ENCODE results near the gene CREB5. TPM values are rescaled to one million over a fixed set of nuclear protein-coding genes. Genes with fewer than 3 reads are reported as not detected.
"Not testable (repeated sequence)": the region's sequence is repeated elsewhere in the genome, so short reads cannot be mapped to it uniquely, and the experiment has no call there.

CREB5 gene
- total RNA-seq, 4 donors from 2014 or later, result 0.90 to 10.1 (median 4.9) TPM

DNA sequence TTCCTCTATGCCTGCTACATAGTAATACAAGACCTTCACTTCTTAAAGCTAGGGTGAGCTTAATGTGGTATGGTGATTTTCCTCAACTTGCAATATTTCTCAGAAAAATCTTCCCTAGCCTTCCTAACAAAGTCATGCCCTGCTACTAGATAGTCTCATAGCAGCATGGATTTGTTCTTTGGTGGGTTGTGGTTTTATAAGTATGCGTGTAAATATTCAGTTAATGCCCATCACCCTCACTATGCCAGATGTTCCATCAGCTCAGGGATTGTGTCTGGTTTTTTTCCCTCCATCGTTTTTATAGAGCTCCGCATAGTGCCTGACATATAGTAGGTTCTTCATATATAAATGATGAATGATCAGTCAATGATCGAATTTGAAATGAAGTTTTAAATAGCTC is 182.8 kb downstream of the CREB5 start:
- no peak for ATAC-seq
- in situ Hi-C loops (cut with MboI; ENCODE audit: low sequenced_read_pairs in 4 of 4), result no loop called here
- no peak overlapping the region for H3K4me3 ChIP-seq
- H3K4me1 ChIP-seq, result no peaks in the 10 kb centered on the region
- H3K36me3 ChIP-seq, result no peaks in the 10 kb centered on the region
- TF ChIP-seq, protein P1, sequence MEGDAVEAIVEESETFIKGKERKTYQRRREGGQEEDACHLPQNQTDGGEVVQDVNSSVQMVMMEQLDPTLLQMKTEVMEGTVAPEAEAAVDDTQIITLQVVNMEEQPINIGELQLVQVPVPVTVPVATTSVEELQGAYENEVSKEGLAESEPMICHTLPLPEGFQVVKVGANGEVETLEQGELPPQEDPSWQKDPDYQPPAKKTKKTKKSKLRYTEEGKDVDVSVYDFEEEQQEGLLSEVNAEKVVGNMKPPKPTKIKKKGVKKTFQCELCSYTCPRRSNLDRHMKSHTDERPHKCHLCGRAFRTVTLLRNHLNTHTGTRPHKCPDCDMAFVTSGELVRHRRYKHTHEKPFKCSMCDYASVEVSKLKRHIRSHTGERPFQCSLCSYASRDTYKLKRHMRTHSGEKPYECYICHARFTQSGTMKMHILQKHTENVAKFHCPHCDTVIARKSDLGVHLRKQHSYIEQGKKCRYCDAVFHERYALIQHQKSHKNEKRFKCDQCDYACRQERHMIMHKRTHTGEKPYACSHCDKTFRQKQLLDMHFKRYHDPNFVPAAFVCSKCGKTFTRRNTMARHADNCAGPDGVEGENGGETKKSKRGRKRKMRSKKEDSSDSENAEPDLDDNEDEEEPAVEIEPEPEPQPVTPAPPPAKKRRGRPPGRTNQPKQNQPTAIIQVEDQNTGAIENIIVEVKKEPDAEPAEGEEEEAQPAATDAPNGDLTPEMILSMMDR (IDR thresholded peaks at IDR 0.05 in 4 of 5, conservative IDR thresholded peaks at IDR 0.05 in 1 of 5), result no peak
- no peak for TF ChIP-seq POLR2A (IDR thresholded peaks at IDR 0.05)
- no peak for DNase-seq
- H3K9me3 ChIP-seq, result no peaks in the 10 kb centered on the region
- intact Hi-C loops (cut with DNase I; ENCODE audit: low total_unique reads), result no loop called here
- H3K27ac ChIP-seq, result no peak overlapping the region
- H3K27me3 ChIP-seq, result no peaks in the 10 kb centered on the region

DNA sequence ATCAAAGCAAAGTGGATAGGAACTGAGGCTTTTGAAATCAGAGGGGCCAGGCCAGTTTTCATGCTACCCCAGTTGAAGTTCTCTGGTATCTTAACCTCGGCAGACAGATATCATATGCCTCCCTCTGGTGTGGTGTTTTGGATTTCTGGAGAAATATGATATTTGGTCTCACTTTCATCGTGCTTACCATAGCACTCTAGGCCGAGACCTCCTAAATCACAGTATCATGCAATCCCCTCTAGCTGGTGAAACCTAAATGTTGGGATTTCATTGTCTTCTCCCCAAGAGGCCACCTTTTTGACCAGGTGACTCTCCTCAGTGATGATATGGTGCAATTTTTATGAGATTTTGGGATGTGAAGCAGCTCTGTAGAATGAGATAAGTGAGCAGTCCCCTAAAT is 183.5 kb downstream of the CREB5 start:
- H3K27me3 ChIP-seq, result no peaks in the 10 kb centered on the region
- intact Hi-C loops (cut with DNase I; ENCODE audit: low total_unique reads) (no loop called here), in situ Hi-C loops (cut with MboI; ENCODE audit: low sequenced_read_pairs in 4 of 4) (no loop called here)
- TF ChIP-seq, protein P1 (IDR thresholded peaks at IDR 0.05 in 4 of 5, conservative IDR thresholded peaks at IDR 0.05 in 1 of 5), result no peak
- TF ChIP-seq POLR2A (IDR thresholded peaks at IDR 0.05), result no peak
- no peak overlapping the region for H3K27ac ChIP-seq
- no peak overlapping the region for H3K4me3 ChIP-seq
- ATAC-seq (no peak), DNase-seq (no peak)
- no peaks in the 10 kb centered on the region for H3K9me3 ChIP-seq
- H3K36me3 ChIP-seq, result no peaks in the 10 kb centered on the region
- no peaks in the 10 kb centered on the region for H3K4me1 ChIP-seq

GRCh38 chr7:28596245-28596935 is 184.1 kb downstream of the CREB5 start:
- H3K36me3 ChIP-seq, result no peaks in the 10 kb centered on the region
- H3K9me3 ChIP-seq, result no peaks in the 10 kb centered on the region
- DNase-seq, result no peak
- TF ChIP-seq, protein P1 (IDR thresholded peaks at IDR 0.05 in 4 of 5, conservative IDR thresholded peaks at IDR 0.05 in 1 of 5), result no peak
- TF ChIP-seq POLR2A (IDR thresholded peaks at IDR 0.05), result no peak
- H3K27me3 ChIP-seq, result no peaks in the 10 kb centered on the region
- H3K27ac ChIP-seq, result no peak overlapping the region
- intact Hi-C loops (cut with DNase I; ENCODE audit: low total_unique reads) (no loop called here), in situ Hi-C loops (cut with MboI; ENCODE audit: low sequenced_read_pairs in 4 of 4) (no loop called here)
- H3K4me1 ChIP-seq, result no peaks in the 10 kb centered on the region
- H3K4me3 ChIP-seq, result no peak overlapping the region
- ATAC-seq, result no peak

DNA sequence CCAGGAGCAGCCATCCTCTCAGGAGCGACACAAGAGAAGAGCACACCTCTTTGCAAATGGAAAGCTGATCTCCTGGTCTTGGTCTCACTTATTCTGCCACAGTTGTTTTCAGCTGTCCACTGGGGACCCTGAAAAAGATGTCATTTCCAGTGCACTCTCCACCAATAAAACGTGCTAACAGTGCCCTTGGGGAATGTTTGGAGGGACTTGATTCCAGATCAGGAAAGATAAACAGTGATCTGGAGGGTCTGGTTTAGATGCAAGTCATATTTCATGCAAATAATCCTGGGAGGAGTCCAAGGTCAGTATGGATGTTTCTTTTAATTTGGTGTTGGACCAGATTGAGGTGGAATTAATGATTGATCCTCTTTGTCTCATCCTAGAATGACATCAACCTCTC is 185.0 kb downstream of the CREB5 start:
- Histone ChIP-seq H3K9me3 (no peaks in the 10 kb centered on the region), H3K36me3 (no peaks in the 10 kb centered on the region), H3K27me3 (no peaks in the 10 kb centered on the region), H3K27ac (no peak overlapping the region), H3K4me3 (no peak overlapping the region), H3K4me1 (no peaks in the 10 kb centered on the region)
- intact Hi-C loops (cut with DNase I; ENCODE audit: low total_unique reads) (no loop called here), in situ Hi-C loops (cut with MboI; ENCODE audit: low sequenced_read_pairs in 4 of 4) (no loop called here)
- DNase-seq (no peak), ATAC-seq (no peak)
- TF ChIP-seq, protein P1 (IDR thresholded peaks at IDR 0.05 in 4 of 5, conservative IDR thresholded peaks at IDR 0.05 in 1 of 5), result no peak
- TF ChIP-seq POLR2A (IDR thresholded peaks at IDR 0.05), result no peak

DNA sequence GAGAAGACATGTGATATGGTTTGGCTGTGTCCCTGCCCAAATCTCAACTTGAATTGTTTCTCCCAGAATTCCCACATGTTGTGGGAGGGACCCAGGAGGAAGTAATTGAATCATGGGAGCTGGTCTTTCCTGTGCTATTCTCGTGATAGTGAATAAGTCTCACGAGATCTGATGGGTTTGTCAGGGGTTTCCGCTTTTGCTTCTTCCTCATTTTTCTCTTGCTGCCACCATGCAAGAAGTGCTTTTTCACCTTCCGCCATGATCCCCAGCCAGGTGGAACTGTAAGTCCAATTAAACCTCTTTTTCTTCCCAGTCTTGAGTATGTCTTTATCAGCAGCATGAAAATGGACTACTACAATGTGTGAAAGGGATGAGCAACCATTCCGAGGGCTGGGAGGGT is 185.7 kb downstream of the CREB5 start:
- intact Hi-C loops (cut with DNase I; ENCODE audit: low total_unique reads); in situ Hi-C loops (cut with MboI; ENCODE audit: low sequenced_read_pairs in 4 of 4); H3K27me3 ChIP-seq: not testable (repeated sequence)

More for the DNA sequence above, 185.7 kb downstream of the CREB5 start:
- ATAC-seq, H3K36me3 ChIP-seq, H3K4me1 ChIP-seq, H3K9me3 ChIP-seq, H3K4me3 ChIP-seq, H3K27ac ChIP-seq, DNase-seq: not testable (repeated sequence)

All from gastrocnemius medialis (tissue), 4 donors.